ENCODE data around the gene SSX3. TPM values are rescaled to one million over a fixed set of nuclear protein-coding genes. Genes with fewer than 3 reads are reported as not detected.

Gene SSX3
- polyA plus RNA-seq, 2 donors, result not detected

GRCh38 chrX:48306175-48306574, 50.3 kb downstream of the SSX3 start:
- Histone ChIP-seq H3K36me3 (ENCODE audit: control insufficient read depth in 2 of 2, insufficient read depth in 2 of 2, low read length in 1 of 2) (no peaks in the 10 kb centered on the region), H3K9me3 (ENCODE audit: control insufficient read depth in 2 of 2, insufficient read depth in 1 of 2, low read depth in 1 of 2, low read length in 1 of 2) (no peaks in the 10 kb centered on the region), H3K4me3 (ENCODE audit: low read depth in 1 of 2, low read length in 2 of 2) (no peak overlapping the region), H3K27ac (ENCODE audit: low read depth in 2 of 2, low read length in 1 of 2) (no peak overlapping the region), H3K27me3 (ENCODE audit: control insufficient read depth in 1 of 2, insufficient read depth in 2 of 2, low read length in 2 of 2) (no peaks in the 10 kb centered on the region), H3K4me1 (ENCODE audit: control insufficient read depth in 2 of 2, insufficient read depth in 2 of 2, low read length in 1 of 2) (no peaks in the 10 kb centered on the region)
- WGBS, 2 donors, result 90 to 94% methylated on average over 11 of the region's 11 CpGs

Other genes starting within 250 kb of the SSX3 start
- not detected for gene SPACA5B, start 226.1 kb downstream of the SSX3 start, polyA plus RNA-seq
- not detected for gene SSX5, start 159.9 kb downstream of the SSX3 start, polyA plus RNA-seq
- gene SSX1, start 101.3 kb downstream of the SSX3 start, polyA plus RNA-seq, result not detected
- gene SSX4, start 26.8 kb upstream of the SSX3 start, polyA plus RNA-seq, result not detected
- not detected for gene SSX4B, start 55.3 kb upstream of the SSX3 start, polyA plus RNA-seq
- 10 to 100 TPM; 16.3 to 22.1 TPM for gene SLC38A5, start 113.6 kb upstream of the SSX3 start, polyA plus RNA-seq
- gene FTSJ1, start 119.5 kb upstream of the SSX3 start, polyA plus RNA-seq, result 10 to 100 TPM; 31.1 to 36.3 TPM
- 10 to 100 TPM; 15.6 to 16.8 TPM for gene PORCN, start 152.3 kb upstream of the SSX3 start, polyA plus RNA-seq
- gene EBP, start 165.1 kb upstream of the SSX3 start, polyA plus RNA-seq, result 100 to 1,000 TPM; 151 to 179 TPM
- 1 to 10 TPM; 5.1 to 6.9 TPM for gene TBC1D25, start 183.0 kb upstream of the SSX3 start, polyA plus RNA-seq
- gene RBM3, start 217.8 kb upstream of the SSX3 start, polyA plus RNA-seq, result 100 to 1,000 TPM; 134 to 205 TPM
- 10 to 100 TPM; 90.1 to 96.8 TPM for gene WDR13, start 240.8 kb upstream of the SSX3 start, polyA plus RNA-seq